ENCODE results near the gene IRGC.

IRGC gene

GRCh38 chr19:43721469-43722048 lies 5.7 kb downstream of the IRGC start:
- DNase-seq (ENCODE audit: low read depth, low spot score), result no peak
- peak overlapping the region; percentile 11 for H3K27ac ChIP-seq

GRCh38 chr19:43723588-43723987 lies 7.7 kb downstream of the IRGC start:
- no peak overlapping the region for H3K27ac ChIP-seq
- no peak for DNase-seq (ENCODE audit: low read depth, low spot score)

- no peak overlapping the region for H3K27ac ChIP-seq
- no peak for DNase-seq (ENCODE audit: low read depth, low spot score)
Observed at GRCh38 chr19:43724896-43725295, 9.0 kb downstream of the IRGC start.

GRCh38 chr19:43725468-43725867 lies 9.6 kb downstream of the IRGC start:
- H3K27ac ChIP-seq, result no peak overlapping the region
- DNase-seq (ENCODE audit: low read depth, low spot score), result no peak

GRCh38 chr19:43726736-43727592 lies 11.1 kb downstream of the IRGC start:
- DNase-seq (ENCODE audit: low read depth, low spot score), result no peak
- H3K27ac ChIP-seq, result no peak overlapping the region

GRCh38 chr19:43727593-43727853 lies 11.6 kb downstream of the IRGC start:
- no peak overlapping the region for H3K27ac ChIP-seq
- no peak for DNase-seq (ENCODE audit: low read depth, low spot score)

GRCh38 chr19:43729919-43730318 lies 14.0 kb downstream of the IRGC start:
- no peak for DNase-seq (ENCODE audit: low read depth, low spot score)

GRCh38 chr19:43731346-43731745 lies 15.5 kb downstream of the IRGC start:
- no peak for DNase-seq (ENCODE audit: low read depth, low spot score)
- no peak overlapping the region for H3K27ac ChIP-seq

More at GRCh38 chr19:43729919-43730318, 14.0 kb downstream of the IRGC start:
- no peak overlapping the region for H3K27ac ChIP-seq

- no peak overlapping the region for H3K27ac ChIP-seq
- DNase-seq (ENCODE audit: low read depth, low spot score), result no peak
Observed at GRCh38 chr19:43731846-43732245, 16.0 kb downstream of the IRGC start.

- no peak for DNase-seq (ENCODE audit: low read depth, low spot score)
- H3K27ac ChIP-seq, result no peak overlapping the region
Observed at GRCh38 chr19:43735013-43735412, 19.1 kb downstream of the IRGC start.

GRCh38 chr19:43735957-43736356 lies 20.1 kb downstream of the IRGC start:
- H3K27ac ChIP-seq, result no peak overlapping the region
- DNase-seq (ENCODE audit: low read depth, low spot score), result no peak

- no peak for DNase-seq (ENCODE audit: low read depth, low spot score)
- no peak overlapping the region for H3K27ac ChIP-seq
Observed at GRCh38 chr19:43738780-43739211, 22.9 kb downstream of the IRGC start.

GRCh38 chr19:43739439-43740235 lies 23.8 kb downstream of the IRGC start:
- peak overlapping the region; percentile 71 for H3K27ac ChIP-seq
- DNase-seq (ENCODE audit: low read depth, low spot score), result no peak

- peak overlapping the region; percentile 71 for H3K27ac ChIP-seq
- no peak for DNase-seq (ENCODE audit: low read depth, low spot score)
Observed at GRCh38 chr19:43741075-43741825, 25.4 kb downstream of the IRGC start.

- no peak overlapping the region for H3K27ac ChIP-seq
- no peak for DNase-seq (ENCODE audit: low read depth, low spot score)
Observed at GRCh38 chr19:43743059-43743458, 27.2 kb downstream of the IRGC start.

GRCh38 chr19:43747557-43748204 lies 31.8 kb downstream of the IRGC start:
- H3K27ac ChIP-seq, result no peak overlapping the region
- DNase-seq (ENCODE audit: low read depth, low spot score), result no peak

GRCh38 chr19:43748205-43748594 lies 32.3 kb downstream of the IRGC start:
- H3K27ac ChIP-seq, result no peak overlapping the region

GRCh38 chr19:43748685-43749084 lies 32.8 kb downstream of the IRGC start:
- DNase-seq (ENCODE audit: low read depth, low spot score), result no peak
- no peak overlapping the region for H3K27ac ChIP-seq

More at GRCh38 chr19:43748205-43748594, 32.3 kb downstream of the IRGC start:
- DNase-seq (ENCODE audit: low read depth, low spot score), result no peak

- no peak overlapping the region for H3K27ac ChIP-seq
- DNase-seq (ENCODE audit: low read depth, low spot score), result no peak
Observed at GRCh38 chr19:43749152-43749551, 33.3 kb downstream of the IRGC start.

- DNase-seq (ENCODE audit: low read depth, low spot score), result no peak
- no peak overlapping the region for H3K27ac ChIP-seq
Observed at GRCh38 chr19:43749898-43750297, 34.0 kb downstream of the IRGC start.

All from epithelial cell of prostate (primary cell).